Measurements from ENCODE around the gene WDPCP.
"Not testable (repeated sequence)": the region's sequence is repeated elsewhere in the genome, so short reads cannot be mapped to it uniquely, and the experiment has no call there.

WDPCP gene

DNA sequence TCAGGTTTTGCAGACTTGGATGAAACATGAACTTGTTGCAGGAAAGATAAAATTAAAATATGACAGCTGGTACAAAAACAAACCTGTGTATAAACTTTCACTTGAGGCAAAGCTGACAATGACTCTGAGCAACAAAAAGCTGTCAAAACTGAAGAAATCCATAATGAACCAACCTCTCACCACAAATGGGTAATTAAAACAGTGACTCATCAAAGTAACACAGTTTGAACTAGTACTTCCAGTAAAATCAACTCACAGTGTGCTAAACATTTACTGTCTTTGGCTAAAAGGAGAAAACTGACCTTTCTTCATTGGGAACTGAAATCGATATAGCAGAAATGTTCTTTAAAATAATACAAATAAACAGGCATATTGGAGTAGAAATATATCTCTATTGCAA, 209.7 kb downstream of the WDPCP start:
- in situ Hi-C loops (cut with MboI; ENCODE audit: low sequenced_read_pairs), result no loop called here

DNA sequence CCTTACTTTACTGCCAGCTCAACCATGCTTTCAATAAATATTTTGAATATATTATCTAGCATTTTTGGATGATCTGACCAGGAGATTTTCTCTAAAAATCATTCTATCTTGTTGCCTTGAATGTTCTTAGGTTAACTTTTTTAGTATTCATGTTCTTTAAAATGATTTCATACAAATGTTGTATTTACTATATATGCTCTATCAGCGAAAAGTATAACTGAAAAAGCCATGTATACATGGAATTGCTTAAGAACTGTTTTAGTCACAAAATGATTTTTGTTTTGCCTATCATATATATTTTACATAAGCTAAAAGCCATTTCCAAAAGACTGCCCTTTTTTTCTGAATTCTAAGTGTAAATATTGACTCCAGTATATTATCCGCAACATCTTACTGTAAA, 213.9 kb downstream of the WDPCP start:
- in situ Hi-C loops (cut with MboI; ENCODE audit: low sequenced_read_pairs), result no loop called here

DNA sequence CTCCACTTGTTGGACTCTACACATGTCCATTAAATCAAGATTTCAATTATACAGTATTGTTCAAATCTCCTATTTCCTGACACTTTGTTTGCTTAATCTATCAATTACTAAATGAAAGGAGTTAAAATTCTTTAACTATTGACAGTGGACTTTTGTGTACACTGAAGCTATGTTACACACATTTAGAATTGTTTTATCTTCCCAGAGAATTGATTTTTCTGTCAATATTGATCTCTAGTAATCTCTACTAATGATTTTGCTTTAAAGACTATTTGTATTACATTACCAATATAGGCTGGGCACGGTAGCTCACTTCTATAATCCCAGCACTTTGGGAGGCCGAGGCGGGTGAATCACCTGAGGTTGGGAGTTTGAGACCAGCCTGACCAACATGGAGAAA, 215.7 kb downstream of the WDPCP start:
- in situ Hi-C loops (cut with MboI; ENCODE audit: low sequenced_read_pairs), result no loop called here

DNA sequence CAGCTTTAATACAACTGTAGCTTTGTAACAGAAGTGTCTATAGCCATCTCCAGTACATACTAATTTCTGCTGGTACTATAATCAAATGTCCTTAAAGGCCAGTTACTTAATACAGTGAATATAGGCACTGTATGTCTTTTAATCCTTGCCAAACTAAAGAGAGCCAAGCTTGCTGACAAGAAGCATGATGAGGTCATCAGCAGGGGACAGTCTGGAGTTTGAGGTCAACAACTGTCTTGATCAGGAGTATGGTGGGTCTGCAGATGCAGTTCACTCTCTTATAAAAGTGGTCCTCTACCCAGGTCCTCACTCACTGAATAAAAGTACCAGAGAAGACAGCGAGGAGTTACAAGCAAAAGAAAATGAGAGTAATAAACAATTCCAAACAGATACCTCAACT, 219.1 kb downstream of the WDPCP start:
- in situ Hi-C loops (cut with MboI; ENCODE audit: low sequenced_read_pairs), result no loop called here

DNA sequence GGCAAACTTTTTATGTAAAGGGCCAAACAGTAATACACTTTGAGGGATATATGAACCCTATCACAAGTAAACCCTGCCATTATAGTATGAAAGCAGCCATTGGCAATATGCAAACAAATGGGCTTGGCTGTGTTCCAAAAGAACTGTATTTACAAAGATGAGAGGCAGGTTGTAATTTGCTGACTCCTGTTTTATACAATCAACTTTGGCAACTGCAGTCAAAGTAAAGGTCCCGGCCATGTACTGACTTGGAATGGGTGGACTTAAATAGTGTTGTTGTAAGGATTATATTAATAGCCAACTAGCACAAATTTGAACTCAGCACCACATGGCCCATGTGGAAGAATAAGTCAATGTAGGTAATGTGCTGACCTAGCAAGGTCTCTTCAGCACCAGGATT, 223.4 kb downstream of the WDPCP start:
- in situ Hi-C loops (cut with MboI; ENCODE audit: low sequenced_read_pairs), result no loop called here

DNA sequence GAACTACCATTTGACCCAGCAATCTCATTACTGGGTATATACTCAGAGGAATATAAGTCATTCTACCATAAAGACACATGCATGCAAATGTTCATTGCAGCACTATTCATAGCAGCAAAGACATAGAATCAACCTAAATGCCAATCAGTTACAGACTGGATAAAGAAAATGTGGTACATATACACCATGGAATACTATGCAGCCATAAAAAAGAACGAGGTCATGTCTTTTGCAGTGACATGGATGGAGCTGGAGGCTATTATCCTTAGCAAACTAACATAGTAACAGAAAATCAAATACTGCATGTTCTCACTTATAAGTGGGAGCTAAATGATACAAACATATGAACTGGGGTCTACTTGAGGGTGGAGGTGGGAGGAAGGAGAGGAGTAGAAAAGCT, 230.6 kb downstream of the WDPCP start:
- in situ Hi-C loops (cut with MboI; ENCODE audit: low sequenced_read_pairs), result not testable (repeated sequence)

DNA sequence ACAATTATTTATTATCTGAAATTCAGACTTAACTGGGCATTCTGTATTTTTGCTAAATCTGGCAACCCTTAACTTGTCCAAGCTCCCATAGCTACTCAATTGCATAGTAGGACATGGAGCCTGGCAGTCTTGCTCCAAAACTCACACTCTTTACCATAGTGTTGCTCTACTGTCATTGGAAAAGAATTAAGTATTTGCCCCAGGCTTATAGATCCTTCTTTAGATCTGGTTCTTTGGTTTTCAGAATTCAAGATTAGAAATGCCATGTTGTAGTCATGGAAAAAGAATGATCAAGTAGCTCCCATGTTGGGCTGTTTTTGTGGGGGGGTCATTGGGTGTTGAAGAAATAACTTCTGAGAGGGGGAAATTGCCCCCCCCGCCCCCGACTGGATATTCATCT, 240.9 kb downstream of the WDPCP start:
- in situ Hi-C loops (cut with MboI; ENCODE audit: low sequenced_read_pairs), result no loop called here

DNA sequence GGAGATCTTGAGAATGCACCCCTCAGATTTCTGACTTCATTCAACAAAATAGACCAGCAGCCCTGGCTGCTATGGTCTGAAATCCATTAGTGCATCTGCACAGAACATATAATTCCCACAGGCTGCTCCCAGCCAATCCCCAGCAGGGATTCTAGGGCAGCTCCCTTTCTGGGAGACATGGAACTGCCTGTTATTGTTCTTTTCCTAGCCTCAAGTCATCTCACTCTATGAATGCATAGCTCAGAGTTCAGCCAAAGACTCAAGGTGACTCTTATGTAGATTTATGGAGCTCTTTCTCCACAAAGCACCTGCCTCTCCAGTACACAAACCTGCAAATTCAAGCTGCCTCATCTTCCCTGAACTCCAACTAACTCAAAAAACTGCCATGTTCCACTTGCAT, 241.9 kb downstream of the WDPCP start:
- in situ Hi-C loops (cut with MboI; ENCODE audit: low sequenced_read_pairs), result no loop called here

DNA sequence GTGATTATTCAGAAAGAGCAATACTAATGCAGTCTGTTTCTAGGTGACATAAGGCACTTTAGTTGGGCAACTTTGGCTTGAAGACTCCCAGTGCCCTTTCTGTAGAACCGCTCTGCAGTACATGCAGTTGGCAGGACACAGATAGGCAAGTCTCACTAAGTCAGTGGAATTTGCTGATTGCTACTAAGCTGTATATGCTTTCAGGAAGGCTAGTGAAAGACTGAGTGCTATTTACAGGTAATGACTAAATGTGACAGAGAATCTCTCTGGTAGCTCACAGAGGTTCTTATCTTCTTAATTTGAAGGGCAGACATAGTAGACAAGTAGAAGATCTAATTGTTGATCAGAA, 243.0 kb downstream of the WDPCP start:
- in situ Hi-C loops (cut with MboI; ENCODE audit: low sequenced_read_pairs), result no loop called here

DNA sequence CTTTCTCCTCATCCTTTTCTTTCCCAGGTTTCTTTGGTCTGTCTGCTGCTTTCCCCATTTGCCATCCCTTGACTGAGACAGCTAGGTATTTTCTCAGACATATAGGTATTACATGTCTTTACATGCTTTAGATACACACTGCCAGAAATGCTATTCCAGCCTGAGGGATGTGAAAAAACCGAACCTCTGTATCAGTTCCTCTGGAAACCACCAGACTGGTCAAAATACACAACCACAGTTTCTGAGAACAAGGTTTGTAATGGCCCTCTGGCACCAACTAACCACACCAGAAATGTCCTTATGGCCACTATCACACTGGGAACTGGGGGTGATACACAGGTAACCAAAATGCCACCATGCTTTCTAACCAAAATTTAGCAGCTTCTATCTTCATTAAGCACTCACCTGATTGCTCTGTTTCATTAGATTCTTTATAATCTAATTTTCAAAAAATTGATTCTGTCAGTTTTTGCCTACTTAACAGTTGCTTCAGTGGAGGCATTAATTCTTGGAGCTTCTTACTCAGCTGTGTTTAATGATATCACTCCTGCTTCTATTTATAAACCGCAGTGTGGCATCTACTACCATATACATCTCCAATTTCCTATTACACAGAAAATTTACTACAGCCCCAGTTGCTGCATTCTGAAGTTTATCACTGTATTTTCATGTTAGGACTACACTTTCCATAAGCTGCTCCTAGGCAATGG, 243.5 kb downstream of the WDPCP start:
- in situ Hi-C loops (cut with MboI; ENCODE audit: low sequenced_read_pairs), result no loop called here

DNA sequence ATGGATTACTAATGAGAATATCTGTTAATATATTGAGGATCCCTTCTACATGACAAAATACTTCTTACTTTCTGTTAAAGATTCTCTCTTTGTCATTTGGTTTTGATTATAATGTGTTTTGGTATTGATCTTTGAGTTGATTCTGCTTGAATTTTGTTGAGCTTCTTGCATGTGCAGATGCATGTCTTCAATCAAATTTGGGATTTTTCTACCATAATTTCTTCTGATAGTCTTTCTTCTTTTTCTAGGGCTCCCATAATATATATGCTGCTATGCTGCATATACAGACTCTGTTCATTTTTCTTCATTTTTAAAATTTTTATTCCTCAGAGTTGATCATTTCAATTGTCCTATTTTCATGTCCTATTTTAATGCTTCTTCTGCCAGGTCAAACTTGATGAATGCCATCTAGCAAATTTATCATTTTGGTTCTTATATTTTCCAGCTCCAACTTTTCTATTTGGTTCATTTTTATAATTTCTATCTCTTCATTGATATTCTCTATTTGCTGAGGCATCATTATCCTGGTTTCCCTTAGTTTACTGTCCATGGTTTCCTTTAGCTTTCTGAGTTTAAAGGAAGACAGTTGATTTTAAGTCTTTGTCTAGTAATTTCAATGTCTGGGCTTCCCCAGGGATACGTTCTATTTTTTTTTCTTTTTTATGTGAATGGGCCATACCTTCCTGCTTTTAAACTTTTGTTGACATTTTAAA, 244.7 kb downstream of the WDPCP start:
- in situ Hi-C loops (cut with MboI; ENCODE audit: low sequenced_read_pairs), result no loop called here

DNA sequence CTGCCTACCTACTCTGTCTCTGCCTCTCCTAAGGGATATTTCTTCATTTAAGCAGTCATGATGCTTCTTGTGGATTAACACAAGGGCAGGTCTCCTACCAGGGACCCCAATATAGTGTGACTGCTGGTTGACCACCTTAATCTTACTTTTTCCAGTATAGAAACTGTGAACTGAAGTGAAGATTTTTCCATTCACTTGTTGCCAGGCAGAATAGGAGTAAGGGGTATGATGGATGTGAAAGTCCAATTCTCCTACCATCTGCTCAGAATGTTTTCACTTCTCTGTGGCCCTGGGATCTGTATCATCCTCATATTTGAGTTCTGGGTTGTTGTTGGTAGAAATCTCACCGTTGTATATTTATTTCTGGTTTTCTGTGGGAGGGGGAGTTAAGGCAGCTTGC, 247.8 kb downstream of the WDPCP start:
- in situ Hi-C loops (cut with MboI; ENCODE audit: low sequenced_read_pairs), result no loop called here

DNA sequence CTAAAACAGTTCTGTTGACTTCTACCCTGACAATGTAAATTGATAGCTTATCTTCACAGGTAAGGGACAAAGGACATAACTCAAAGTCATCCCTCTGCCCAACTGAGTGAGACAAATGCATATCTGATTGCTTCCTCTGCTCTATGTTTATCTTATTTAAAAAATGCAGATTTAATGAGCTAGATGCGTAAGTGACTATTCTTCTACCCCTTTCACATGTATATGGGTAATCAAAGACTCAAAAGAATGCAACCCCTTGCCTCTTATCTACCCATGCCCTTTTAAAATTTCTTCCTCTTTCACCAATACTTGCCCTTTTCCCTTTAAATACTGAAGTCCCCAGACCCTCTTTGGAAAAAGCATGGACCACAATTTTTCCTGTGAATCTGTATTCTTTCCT, 253.4 kb downstream of the WDPCP start:
- in situ Hi-C loops (cut with MboI; ENCODE audit: low sequenced_read_pairs), result no loop called here

DNA sequence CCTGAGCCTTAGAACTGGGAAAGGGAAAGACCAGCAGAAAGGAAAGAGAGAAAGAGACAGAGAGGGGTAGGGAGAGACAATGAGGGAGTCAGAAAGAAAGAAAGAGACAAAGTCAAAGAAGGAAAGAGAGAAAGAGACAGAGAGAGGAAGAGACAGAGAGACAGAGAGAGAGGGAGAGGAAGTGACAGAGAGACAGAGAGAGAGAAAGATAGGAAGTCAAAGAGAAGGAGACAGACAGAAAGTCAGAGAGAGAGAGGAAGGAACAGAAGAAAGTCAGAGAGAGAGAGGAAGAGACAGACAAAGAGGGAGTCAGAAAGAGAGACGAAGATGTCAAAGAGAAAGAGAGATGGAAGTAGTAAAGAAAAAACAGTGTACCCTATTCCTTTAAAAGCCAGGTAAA, 261.8 kb downstream of the WDPCP start:
- in situ Hi-C loops (cut with MboI; ENCODE audit: low sequenced_read_pairs), result no loop called here

DNA sequence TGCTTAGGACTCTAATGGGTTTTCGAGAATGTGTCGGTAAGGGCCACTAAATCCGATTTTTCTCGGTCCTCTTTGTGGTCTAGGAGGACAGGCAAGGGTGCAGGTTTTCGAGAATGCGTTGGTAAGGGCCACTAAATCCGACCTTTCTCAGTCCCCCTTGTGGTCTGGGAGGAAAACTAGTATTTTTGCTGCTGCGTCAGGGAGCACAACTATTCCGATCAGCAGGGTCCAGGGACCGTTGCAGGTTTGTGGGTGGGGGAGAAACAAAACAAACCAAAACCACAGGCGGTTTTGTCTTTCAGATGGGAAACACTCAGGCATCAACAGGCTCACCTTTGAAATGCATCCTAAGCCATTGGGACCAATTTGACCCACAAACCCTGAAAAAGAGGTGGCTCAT, 264.6 kb downstream of the WDPCP start:
- in situ Hi-C loops (cut with MboI; ENCODE audit: low sequenced_read_pairs), result not testable (repeated sequence)

DNA sequence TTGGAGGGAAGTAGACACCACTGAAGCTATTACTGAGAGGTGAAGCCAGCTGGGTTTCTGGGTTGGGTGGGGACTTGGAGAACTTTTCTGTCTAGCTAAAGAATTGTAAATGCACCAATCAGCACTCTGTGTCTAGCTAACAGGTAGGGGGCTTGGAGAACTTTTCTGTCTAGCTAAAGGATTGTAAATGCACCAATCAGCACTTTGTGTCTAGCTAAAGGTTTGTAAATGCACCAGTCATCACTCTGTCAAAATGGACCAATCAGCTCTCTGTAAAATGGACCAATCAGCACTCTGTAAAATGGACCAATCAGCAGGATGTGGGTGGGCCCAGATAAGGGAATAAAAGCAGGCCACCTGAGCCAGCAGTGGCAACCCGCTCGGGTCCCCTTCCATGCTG, 266.3 kb downstream of the WDPCP start:
- in situ Hi-C loops (cut with MboI; ENCODE audit: low sequenced_read_pairs), result not testable (repeated sequence)

DNA sequence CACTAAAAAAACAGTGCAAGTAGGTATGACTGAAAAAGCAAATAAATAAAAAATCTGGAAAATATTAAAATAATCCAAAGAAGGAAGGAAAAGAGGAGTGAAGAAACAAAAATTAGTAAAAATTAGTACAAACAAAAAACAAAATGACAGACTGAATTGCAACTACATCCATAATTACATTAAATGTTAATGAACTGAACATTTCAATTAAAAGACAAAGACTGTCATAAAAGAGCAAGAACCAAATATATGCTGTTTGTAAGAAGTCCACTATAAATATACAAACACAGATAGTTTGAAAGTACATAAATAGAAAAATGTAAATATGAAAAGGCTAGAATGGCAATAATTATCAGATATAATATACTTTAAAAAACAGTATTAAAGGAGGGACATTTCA, 267.6 kb downstream of the WDPCP start:
- in situ Hi-C loops (cut with MboI; ENCODE audit: low sequenced_read_pairs), result no loop called here

DNA sequence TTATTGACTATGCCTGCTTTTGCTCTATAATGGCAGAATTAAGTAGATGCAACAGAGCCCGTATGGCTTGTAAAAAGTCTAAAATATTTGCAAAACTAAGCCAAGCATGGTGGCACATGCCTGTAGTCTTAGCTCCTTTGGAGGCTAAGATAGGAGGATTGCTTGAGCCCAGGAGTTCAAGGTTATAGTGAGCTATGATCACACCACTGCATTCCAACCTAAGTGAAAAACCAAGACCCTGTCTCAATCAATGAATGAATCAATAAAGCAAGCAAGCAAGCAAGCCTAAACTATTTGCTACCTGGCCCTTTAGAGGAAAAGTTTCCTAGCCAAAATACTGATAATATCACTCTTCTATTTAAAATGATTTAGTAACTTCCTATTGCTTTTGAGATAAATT, 277.7 kb downstream of the WDPCP start:
- in situ Hi-C loops (cut with MboI; ENCODE audit: low sequenced_read_pairs), result no loop called here

DNA sequence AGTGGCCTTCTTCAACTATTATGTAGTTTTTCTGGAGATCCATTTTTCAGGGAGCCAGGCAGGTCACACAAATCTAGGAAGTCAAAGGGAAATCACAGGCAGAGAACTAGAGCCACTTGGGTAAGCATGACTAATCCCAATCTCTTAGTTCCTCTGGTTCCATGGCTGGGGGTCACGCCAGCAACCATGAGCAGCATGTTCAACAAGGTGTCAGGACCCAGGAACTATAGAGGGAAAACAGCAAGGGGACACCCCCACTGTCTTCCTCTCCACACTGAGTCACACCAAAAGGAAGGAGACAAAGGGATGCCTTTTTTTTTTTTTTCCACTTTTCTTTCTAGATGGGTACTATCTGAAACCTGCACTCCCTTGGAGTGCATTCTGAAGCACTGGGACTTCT, 286.8 kb downstream of the WDPCP start:
- in situ Hi-C loops (cut with MboI; ENCODE audit: low sequenced_read_pairs), result no loop called here

DNA sequence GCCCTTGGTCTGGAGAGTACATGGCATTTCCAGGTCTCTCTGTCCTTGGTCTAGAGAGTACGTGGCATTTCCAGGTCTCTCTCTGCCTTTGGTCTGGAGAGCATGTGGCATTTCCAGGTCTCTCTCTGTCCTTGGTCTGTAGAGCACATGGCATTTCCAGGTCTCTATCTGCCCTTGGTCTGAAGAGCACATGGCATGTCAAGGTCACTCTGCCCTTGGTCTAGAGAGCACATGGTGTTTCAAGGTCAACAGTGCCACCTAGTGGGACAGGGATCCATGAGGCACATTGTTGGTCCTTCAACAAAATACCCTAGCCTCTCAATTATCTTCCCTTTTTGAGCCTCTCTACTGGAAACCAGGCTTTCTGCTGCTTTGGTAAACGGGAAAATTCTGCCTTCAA, 287.4 kb downstream of the WDPCP start:
- in situ Hi-C loops (cut with MboI; ENCODE audit: low sequenced_read_pairs), result no loop called here

DNA sequence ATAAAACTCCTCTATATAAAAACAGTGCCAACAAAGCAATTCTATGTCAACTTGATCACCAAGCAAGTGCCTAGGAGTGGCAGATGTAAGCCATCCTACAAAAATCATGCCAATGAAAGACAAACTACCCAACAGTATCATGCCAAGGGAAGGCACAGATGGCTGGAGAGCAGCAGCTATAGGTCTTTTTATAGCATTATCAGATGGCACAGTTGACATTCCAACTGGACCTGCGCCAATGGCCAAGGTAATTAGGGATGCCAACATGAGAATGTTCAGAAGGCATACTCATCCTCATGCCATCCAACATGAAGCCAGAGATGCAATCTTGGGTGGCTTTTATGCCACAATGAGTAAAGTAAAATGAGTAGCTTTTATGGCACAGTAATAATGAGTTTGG, 300.3 kb downstream of the WDPCP start:
- in situ Hi-C loops (cut with MboI; ENCODE audit: low sequenced_read_pairs), result no loop called here

DNA sequence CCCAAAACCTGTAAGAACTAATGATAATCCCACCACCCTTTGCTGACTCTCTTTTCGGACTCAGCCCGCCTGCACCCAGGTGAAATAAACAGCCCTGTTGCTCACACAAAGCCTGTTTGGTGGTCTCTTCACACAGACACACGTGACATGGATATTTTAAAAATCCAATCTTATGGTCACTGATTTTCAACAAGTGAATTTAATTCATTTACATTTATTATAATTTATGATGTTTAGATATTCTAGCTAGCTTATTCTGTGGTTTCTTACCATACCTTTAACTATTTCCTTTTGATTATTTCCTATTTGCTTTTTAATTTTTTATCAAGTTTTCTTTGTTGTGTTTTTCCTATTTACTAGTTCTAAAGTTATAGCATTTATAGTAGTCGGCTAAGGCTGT, 301.8 kb downstream of the WDPCP start:
- in situ Hi-C loops (cut with MboI; ENCODE audit: low sequenced_read_pairs), result not testable (repeated sequence)

DNA sequence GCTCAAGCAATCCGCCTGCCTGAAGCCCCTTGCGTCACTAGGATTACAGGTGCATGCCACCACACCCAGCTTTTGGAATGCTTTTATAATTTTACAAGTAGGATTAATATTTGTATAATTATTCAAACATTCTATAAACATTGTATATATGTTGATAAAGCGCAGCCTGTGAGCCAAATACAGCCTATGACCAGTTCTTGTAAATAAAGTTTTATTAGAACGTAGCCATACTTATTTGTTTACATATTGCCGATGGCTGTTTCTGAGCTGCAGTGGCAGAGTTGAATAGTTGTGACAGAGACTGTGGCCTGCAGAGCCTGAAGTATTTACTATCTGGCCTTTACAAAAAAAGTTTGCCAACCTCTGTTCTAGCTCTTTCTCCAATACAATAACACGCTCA, 305.0 kb downstream of the WDPCP start:
- in situ Hi-C loops (cut with MboI; ENCODE audit: low sequenced_read_pairs), result no loop called here

Data from hTERT RPE-1 (cell line).